H1 (cell line): ENCODE data around the gene MED17. TPM values are rescaled to one million over a fixed set of nuclear protein-coding genes. Genes with fewer than 3 reads are reported as not detected.

Experiments used
- ATF3 ChIP-seq: IDR thresholded peaks from 2 replicates; pipeline ENCODE4 v1.6.1; 2011; ENCODE audit warnings: low read depth, mild to moderate bottlenecking, low read length; ENCODE audit not compliant: insufficient read depth
- BCL11A ChIP-seq, 2 experiments: IDR thresholded peaks; one replicate each; pipeline ENCODE4 v1.6.1; 2011; ENCODE audit warnings: low read depth in 2 of 2, low read length in 2 of 2, mild to moderate bottlenecking in 2 of 2
- CBX5 ChIP-seq: fragments of 300-800, 300-1000 bp; sonication (generic); IDR thresholded peaks from 2 replicates; pipeline ENCODE4 v1.7.1; 2016; ENCODE audit warnings: antibody characterized with exemption, low read length, low read depth
- E2F6 ChIP-seq: IDR thresholded peaks from 2 replicates; pipeline ENCODE4 v1.6.1; 2012; ENCODE audit warnings: inconsistent platforms
- EZH2 ChIP-seq: fragments of 200-600 bp; sonication (generic); IDR thresholded peaks from 2 replicates; pipeline ENCODE4 v1.7.1; 2012; ENCODE audit warnings: low read depth, mild to moderate bottlenecking, moderate library complexity, low read length, inconsistent platforms; ENCODE audit not compliant: severe bottlenecking
- GABPA ChIP-seq: IDR thresholded peaks from 2 replicates; pipeline ENCODE4 v1.6.1; 2011; ENCODE audit warnings: mild to moderate bottlenecking, low read length, moderate library complexity, borderline replicate concordance; ENCODE audit not compliant: insufficient read depth
- JUN ChIP-seq: IDR thresholded peaks from 2 replicates; pipeline ENCODE4 v1.6.1; 2011; ENCODE audit warnings: low read depth, mild to moderate bottlenecking, improper control_type of control experiment, low read length
- JUND ChIP-seq: IDR thresholded peaks from 2 replicates; pipeline ENCODE4 v1.6.1; 2011; ENCODE audit warnings: mild to moderate bottlenecking, improper control_type of control experiment, low read length
- KDM4A ChIP-seq: IDR thresholded peaks from one replicate; pipeline ENCODE4 v1.7.1; 2012; ENCODE audit warnings: low read depth, mild to moderate bottlenecking, moderate library complexity, low read length, inconsistent platforms; ENCODE audit not compliant: severe bottlenecking
- KDM5A ChIP-seq: fragments of 200-600 bp; IDR thresholded peaks from 2 replicates; pipeline ENCODE4 v1.7.1; 2012; ENCODE audit warnings: mild to moderate bottlenecking, low read length, inconsistent platforms, mixed read lengths
- NRF1 ChIP-seq: IDR thresholded peaks from 2 replicates; pipeline ENCODE4 v1.6.1; 2011; ENCODE audit warnings: mild to moderate bottlenecking, low read depth, low read length, improper control_type of control experiment
- RBBP5 ChIP-seq: IDR thresholded peaks from 2 replicates; pipeline ENCODE4 v1.7.1; 2012; ENCODE audit warnings: low read depth, mild to moderate bottlenecking, inconsistent platforms, low read length, moderate library complexity, borderline replicate concordance
- RXRA ChIP-seq: IDR thresholded peaks from 2 replicates; pipeline ENCODE4 v1.6.1; 2011; ENCODE audit warnings: low read depth, mild to moderate bottlenecking, low read length, moderate library complexity; ENCODE audit not compliant: insufficient read depth
- SIN3A ChIP-seq, 2 experiments: IDR thresholded peaks in 1 of 2; conservative IDR thresholded peaks in 1 of 2; 2 replicates each; pipeline ENCODE4 v1.6.1; 2011 to 2012; ENCODE audit warnings: low read length in 2 of 2, improper control_type of control experiment in 1 of 2, low read depth in 1 of 2, mild to moderate bottlenecking in 1 of 2
- SP4 ChIP-seq: IDR thresholded peaks from 2 replicates; pipeline ENCODE4 v1.6.1; 2012; ENCODE audit warnings: low read length, inconsistent platforms
- TAF7 ChIP-seq: optimal IDR thresholded peaks from 2 replicates; pipeline ENCODE3; 2011; ENCODE audit warnings: low read depth, mild to moderate bottlenecking, inconsistent platforms, low read length, moderate library complexity, borderline replicate concordance
- TCF12 ChIP-seq: IDR thresholded peaks from 2 replicates; pipeline ENCODE4 v1.6.1; 2011; ENCODE audit warnings: low read depth, mild to moderate bottlenecking, low read length
- polyA plus RNA-seq, 7 experiments: library from polyadenylated mRNA; depleted of rRNA in 3 of 7; stranded (reverse) in 5 of 7; unstranded in 2 of 7; fragments of >200 nt in 5 of 7; fragments of 200-250 nt in 2 of 7; gene quantifications; 1 replicate in 5 of 7; 2 replicates in 1 of 7; 4 replicates in 1 of 7; pipeline versions ENCODE4 v1.2.1 to v1.2.3, GENCODE V29; 2011 to 2013; ENCODE audit warnings: missing spikeins in 2 of 7, mixed read lengths in 2 of 7
- total RNA-seq: library from RNA; stranded (reverse); fragmentation: NEBNext Ultra II Directional; extraction: Animal tissue kit (Norgen Biotek cat#: 25700); gene quantifications from 2 replicates; pipeline ENCODE4 v1.2.1, GENCODE V29; 2021
- TF ChIP-seq, protein P1 (sequence below): IDR thresholded peaks from 2 replicates; pipeline ENCODE4 v1.6.1; 2012; ENCODE audit warnings: inconsistent platforms

MED17 gene
- total and polyA plus RNA-seq, 2 of the 8 experiments (the other 6 are each of a cell fraction or from before 2014, with no cell fraction given), result 8.8 to 33.7 TPM

DNA sequence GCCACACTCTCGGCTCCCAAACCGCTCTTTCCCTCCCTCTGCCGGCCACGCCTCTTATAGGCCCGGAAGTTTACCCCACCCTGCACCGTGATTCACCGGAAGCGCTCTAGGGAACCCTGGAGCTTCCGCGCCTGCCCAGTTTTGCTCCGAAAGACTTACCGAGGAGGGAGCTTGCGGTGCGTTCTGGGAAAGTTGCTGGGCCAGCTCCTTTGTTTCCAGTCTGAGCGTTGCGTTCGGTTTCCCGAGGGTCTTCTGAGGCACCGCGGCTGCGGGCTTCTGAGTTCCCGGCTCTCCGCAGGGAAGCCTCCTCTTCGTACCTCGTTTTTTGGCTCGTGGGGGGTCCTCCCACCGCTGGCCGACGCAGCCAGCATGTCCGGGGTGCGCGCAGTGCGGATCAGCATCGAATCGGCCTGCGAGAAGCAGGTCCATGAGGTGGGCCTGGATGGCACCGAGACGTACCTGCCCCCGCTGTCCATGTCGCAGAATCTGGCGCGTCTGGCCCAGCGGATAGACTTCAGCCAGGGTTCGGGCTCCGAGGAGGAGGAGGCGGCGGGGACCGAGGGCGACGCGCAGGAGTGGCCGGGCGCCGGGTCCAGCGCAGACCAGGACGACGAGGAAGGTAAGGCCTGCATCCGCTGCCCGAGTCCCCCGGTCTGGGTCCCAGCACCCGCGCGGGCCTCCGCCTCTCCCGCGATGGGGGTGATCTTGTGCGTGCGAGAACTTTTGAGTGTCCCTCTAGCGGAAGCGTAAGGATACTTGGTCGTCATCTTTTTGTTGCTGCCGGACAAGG lies at the start of gene MED17 (continued):
- TF ChIP-seq BCL11A (IDR thresholded peaks at IDR 0.05; ENCODE audit: low read depth in 2 of 2, low read length in 2 of 2) (no peak), TCF12 (no peak), KDM4A (peak; percentile 65), KDM5A (no peak), RBBP5 (0 out of 2 replicates have a peak, but pooled peaks have one; percentile 33), JUND (no peak), CBX5 (no peak), E2F6 (peak; percentile 60; the same call in 1 of the 2 replicates), RXRA (no peak), EZH2 (no peak), SIN3A (conservative IDR thresholded peaks at IDR 0.05 in 1 of 2, IDR thresholded peaks at IDR 0.05 in 1 of 2; ENCODE audit: low read depth in 1 of 2, low read length in 2 of 2) (no peak), JUN (no peak), SP4 (no peak), ATF3 (no peak), NRF1 (no peak), TAF7 (peak; percentile 83), GABPA (peak; percentile 89)
- TF ChIP-seq, protein P1, sequence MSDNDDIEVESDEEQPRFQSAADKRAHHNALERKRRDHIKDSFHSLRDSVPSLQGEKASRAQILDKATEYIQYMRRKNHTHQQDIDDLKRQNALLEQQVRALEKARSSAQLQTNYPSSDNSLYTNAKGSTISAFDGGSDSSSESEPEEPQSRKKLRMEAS, result peak; percentile 83
